GM15510 (cell line): ENCODE measurements around the gene NTM.

Experiments used
- POLR2A ChIP-seq: IDR thresholded peaks from 3 replicates; pipeline ENCODE4 v1.6.1; 2011; ENCODE audit warnings: borderline replicate concordance; ENCODE audit not compliant: insufficient read length; ENCODE audit errors: extremely low read depth

The NTM gene

GRCh38 chr11:131932584-131933325 lies 562.3 kb downstream of the NTM start:
- no peak for TF ChIP-seq POLR2A

DNA sequence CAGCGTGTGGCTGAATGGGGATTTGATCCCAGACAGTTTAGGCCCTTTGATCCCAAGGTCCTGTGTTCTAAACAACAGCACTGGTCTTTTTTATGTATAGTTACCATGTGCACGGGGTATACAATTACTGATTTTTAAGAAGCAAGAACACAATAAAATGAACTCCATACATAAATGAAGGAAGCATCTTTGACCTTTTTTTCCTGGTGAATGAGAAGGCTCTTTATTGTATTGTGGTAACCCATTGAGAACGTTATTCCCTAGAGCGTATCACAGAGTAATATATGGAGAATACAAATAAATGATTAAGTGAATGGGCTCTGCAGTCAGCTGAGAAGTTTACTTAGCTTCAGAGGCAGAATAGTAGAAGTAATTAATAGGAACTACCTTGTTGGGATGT lies 563.6 kb downstream of the NTM start:
- TF ChIP-seq POLR2A = no peak

DNA sequence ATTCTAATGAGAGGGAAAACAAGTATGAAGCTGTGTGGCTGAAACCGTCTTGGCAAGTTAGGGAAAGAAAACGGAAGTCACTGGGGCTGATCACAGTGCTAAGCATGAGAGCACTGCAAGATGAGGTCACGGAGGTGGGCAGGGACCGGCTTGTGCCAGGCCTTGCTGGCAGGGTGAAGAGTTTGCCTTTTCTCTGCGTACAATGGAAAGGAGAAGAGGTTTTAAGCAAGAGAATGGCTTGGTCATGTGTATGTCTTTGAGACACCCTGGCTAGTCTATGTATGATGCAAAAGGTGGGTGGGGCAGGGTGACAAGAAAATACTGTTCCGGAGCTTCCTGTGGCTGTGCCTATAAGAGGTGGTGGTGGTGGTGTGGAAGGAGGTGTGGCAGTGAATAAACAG lies 567.9 kb downstream of the NTM start:
- TF ChIP-seq POLR2A = no peak

GRCh38 chr11:131940126-131940525 lies 569.7 kb downstream of the NTM start:
- no peak for TF ChIP-seq POLR2A

DNA sequence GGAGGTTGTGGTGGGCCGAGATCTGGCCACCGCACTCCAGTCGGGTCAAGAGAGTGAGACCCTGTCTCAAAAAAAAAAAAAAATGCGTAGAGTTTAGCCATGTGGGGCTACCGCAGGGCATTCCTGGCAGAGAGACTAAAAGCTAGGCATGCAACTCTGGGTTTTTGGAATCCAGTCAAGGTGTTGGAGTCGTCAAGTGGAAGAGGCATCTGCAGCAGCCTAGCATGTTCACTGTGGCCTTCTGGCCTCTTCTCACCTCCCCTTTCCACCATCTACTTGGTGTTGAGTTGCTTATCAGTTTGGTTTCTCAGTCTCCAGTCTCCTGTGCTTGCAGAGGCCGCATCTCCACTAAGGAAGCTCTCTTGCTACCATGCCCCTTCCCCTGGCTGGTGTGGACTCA lies 572.5 kb downstream of the NTM start:
- TF ChIP-seq POLR2A = no peak

DNA sequence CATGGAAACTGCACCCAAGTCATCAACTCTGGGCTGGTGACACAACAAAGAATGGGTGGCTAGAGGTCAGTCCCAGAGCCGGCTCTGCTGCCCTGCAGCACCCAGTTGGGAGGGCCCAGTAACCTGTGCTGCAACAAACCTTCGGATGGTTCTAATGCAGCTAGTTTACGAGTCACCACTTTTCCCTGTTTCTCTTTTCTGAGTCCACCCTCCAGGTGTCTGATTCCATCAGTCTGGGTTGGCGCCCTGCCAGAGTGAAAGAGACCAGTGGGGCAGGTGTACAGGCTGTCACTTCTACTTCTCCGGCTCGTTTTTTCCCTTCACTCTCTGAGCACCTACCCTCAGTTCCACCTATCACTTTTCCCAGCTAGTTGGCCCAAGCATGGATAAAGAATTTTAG lies 572.9 kb downstream of the NTM start:
- no peak for TF ChIP-seq POLR2A

DNA sequence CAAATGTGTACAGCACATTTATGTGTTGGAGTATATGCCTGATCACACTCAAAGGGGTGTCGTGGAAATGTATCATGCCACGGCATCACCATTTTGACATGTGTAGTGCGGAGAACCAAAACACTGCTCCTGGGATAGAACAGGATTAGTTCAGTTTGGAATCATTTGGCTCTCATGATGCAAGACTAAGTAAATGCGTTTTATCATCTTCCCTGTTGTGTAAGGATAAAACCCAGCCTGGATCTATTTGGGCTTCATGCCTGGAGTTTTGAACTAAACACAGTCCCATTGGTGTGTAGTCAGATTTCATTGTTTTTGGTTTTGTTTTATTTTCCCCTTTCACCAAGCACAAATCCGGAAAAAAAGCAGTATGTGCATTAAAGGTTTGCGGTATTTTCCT lies 574.3 kb downstream of the NTM start:
- TF ChIP-seq POLR2A = no peak

DNA sequence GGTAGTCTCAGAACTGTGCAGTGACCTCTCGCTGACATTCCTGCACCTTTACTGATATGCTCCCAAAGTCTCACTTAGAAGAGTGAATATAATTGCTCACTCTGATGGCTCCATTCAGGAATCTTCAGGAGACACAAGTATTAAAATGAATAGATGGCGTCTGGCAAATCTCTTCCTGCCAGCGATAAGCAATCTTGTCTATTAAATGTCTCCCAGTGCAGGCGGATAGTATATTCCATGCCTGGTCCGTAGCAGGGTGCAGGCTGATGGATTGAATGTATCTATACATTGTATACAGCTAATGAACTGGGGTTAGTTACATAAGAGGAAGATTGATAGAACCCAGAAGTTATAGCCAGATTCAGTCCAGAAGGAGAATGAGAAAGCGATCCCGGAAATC lies 575.3 kb downstream of the NTM start:
- TF ChIP-seq POLR2A = no peak

DNA sequence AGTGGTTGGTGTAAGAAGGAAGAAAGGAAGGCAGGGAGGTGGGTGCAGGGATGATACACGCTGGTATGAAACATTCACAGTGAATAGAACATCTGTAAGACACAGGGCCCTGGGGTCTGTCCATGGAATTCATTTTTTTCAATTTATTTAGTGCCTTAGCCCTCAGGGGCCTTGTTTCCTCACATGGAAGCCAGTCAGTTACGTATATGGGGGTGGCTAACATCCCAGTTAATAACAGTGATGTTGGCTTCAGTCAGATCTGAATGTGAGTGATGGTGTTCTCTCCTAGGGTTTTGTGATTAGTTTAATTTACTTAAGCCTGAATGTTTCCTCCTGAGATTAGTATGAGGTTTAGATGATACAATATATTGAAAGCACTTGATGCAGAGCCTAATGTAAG lies 577.1 kb downstream of the NTM start:
- no peak for TF ChIP-seq POLR2A

GRCh38 chr11:131951121-131951520 lies 580.7 kb downstream of the NTM start:
- no peak for TF ChIP-seq POLR2A

DNA sequence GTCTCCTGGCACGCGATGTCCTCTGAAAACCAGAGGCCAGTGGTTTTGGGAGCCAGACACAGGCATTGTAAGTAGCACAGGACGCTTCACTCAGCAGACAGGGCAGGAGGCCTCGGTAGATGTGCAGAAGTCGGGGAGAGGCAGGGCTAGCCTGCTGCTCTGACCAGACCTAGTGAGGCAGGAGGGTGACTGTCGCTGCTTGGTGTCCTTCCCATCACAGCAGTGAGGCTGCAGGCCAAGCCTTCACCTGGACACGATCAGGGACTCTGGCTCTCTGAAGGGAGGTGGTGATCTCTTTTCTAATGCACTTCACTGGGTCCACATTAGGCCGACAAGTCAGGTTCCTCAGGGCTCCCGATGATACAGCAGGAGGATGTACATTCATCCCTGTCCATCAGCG lies 583.7 kb downstream of the NTM start:
- TF ChIP-seq POLR2A = no peak

GRCh38 chr11:131955904-131956303 lies 585.5 kb downstream of the NTM start:
- TF ChIP-seq POLR2A = no peak

DNA sequence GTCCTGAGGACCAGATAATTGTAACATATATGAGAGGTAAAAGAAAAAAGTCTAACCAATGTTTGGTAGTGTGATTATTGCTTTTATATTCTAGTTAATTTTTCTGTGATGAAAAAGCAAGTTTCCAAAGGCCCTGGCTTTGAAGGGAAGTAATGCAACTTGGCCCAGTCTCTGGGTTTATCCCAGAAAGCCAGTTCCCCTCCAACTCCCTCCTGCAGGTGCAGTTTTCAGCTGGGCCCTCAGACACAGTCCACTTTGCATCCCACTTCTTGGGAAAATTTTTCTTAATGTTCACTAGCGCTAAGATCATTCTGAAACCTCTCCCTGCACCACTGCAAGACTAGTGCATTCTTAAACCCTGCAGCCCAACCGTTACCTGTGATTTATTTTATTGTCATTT lies 586.8 kb downstream of the NTM start:
- TF ChIP-seq POLR2A = no peak

- TF ChIP-seq POLR2A = no peak
These were observed 587.5 kb downstream of the NTM start for GRCh38 chr11:131957875-131958274.

- TF ChIP-seq POLR2A = no peak
These were observed 592.4 kb downstream of the NTM start for GRCh38 chr11:131962818-131963217.

GRCh38 chr11:131964698-131965483 lies 594.5 kb downstream of the NTM start:
- TF ChIP-seq POLR2A = no peak
